ENCODE data around the gene SPRN.
"Not testable (repeated sequence)": the region's sequence is repeated elsewhere in the genome, so short reads cannot be mapped to it uniquely, and the experiment has no call there.

GRCh38 chr10:133429571-133429970 lies 5.1 kb upstream of the SPRN start:
- TF ChIP-seq, protein P1, sequence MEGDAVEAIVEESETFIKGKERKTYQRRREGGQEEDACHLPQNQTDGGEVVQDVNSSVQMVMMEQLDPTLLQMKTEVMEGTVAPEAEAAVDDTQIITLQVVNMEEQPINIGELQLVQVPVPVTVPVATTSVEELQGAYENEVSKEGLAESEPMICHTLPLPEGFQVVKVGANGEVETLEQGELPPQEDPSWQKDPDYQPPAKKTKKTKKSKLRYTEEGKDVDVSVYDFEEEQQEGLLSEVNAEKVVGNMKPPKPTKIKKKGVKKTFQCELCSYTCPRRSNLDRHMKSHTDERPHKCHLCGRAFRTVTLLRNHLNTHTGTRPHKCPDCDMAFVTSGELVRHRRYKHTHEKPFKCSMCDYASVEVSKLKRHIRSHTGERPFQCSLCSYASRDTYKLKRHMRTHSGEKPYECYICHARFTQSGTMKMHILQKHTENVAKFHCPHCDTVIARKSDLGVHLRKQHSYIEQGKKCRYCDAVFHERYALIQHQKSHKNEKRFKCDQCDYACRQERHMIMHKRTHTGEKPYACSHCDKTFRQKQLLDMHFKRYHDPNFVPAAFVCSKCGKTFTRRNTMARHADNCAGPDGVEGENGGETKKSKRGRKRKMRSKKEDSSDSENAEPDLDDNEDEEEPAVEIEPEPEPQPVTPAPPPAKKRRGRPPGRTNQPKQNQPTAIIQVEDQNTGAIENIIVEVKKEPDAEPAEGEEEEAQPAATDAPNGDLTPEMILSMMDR (IDR thresholded peaks at IDR 0.05) = not testable (repeated sequence)
- TF ChIP-seq POLR2A (IDR thresholded peaks at IDR 0.05) = not testable (repeated sequence)

All from heart left ventricle (tissue), 13 donors.